ENCODE measurements around the gene CERCAM.

CERCAM gene

DNA sequence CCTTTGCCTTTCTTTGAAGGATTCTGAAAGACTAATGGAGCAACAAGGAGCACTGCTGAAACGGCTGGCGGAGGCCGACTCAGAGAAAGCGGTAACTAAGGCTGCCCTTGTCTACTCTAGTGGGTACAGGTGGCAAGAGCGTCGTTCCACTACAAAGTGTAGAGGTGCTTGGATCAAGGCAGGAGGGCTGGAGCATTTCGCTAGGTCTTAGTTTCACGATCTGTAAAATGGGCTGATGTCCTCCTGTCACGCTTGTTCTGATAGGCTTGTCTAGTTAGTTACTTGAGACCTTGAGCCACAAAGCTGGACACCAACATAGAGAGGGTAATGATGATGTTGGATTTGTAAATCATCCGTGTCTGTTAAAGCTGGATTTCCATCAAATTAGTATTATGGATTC is 60.9 kb downstream of the CERCAM start:
- H3K27me3 ChIP-seq (ENCODE audit: control insufficient read depth in 5 of 5, insufficient read depth in 4 of 5, low read length in 5 of 5) = no peaks in the 10 kb centered on the region
- no peaks in the 10 kb centered on the region for H3K9me3 ChIP-seq (ENCODE audit: control insufficient read depth in 5 of 5, low read length in 5 of 5)
- peaks cover 4 to 80% (median 53%) of the 10 kb centered on the region in 5 donors for H3K36me3 ChIP-seq (ENCODE audit: control insufficient read depth in 5 of 5, insufficient read depth in 5 of 5, low read length in 5 of 5)
- no peak overlapping the region for H3K27ac ChIP-seq (ENCODE audit: low read depth, low read length)
- no peaks in the 10 kb centered on the region for H3K4me1 ChIP-seq (ENCODE audit: control insufficient read depth in 5 of 5, insufficient read depth in 5 of 5, low read length in 5 of 5)
- H3K9ac ChIP-seq (ENCODE audit: low read length in 5 of 5) = no peak overlapping the region
- H3K4me3 ChIP-seq (ENCODE audit: low read depth in 1 of 5, low read length in 5 of 5) = no peak overlapping the region

- Histone ChIP-seq H3K9ac (ENCODE audit: low read length in 5 of 5) (no peak overlapping the region), H3K4me3 (ENCODE audit: low read depth in 1 of 5, low read length in 5 of 5) (no peak overlapping the region), H3K27ac (ENCODE audit: low read depth, low read length) (no peak overlapping the region), H3K36me3 (ENCODE audit: control insufficient read depth in 5 of 5, insufficient read depth in 5 of 5, low read length in 5 of 5) (peaks cover 4 to 86% (median 59%) of the 10 kb centered on the region in 5 donors), H3K9me3 (ENCODE audit: control insufficient read depth in 5 of 5, low read length in 5 of 5) (no peaks in the 10 kb centered on the region), H3K4me1 (ENCODE audit: control insufficient read depth in 5 of 5, insufficient read depth in 5 of 5, low read length in 5 of 5) (no peaks in the 10 kb centered on the region), H3K27me3 (ENCODE audit: control insufficient read depth in 5 of 5, insufficient read depth in 4 of 5, low read length in 5 of 5) (no peaks in the 10 kb centered on the region)
Observed at GRCh38 chr9:128482186-128482585, 61.5 kb downstream of the CERCAM start.

GRCh38 chr9:128484686-128485413 is 64.2 kb downstream of the CERCAM start:
- Histone ChIP-seq H3K4me1 (ENCODE audit: control insufficient read depth in 5 of 5, insufficient read depth in 5 of 5, low read length in 5 of 5) (no peaks in the 10 kb centered on the region), H3K4me3 (ENCODE audit: low read depth in 1 of 5, low read length in 5 of 5) (no peak overlapping the region), H3K27me3 (ENCODE audit: control insufficient read depth in 5 of 5, insufficient read depth in 4 of 5, low read length in 5 of 5) (no peaks in the 10 kb centered on the region), H3K9ac (ENCODE audit: low read length in 5 of 5) (no peak overlapping the region), H3K36me3 (ENCODE audit: control insufficient read depth in 5 of 5, insufficient read depth in 5 of 5, low read length in 5 of 5) (peaks cover 9 to 91% (median 65%) of the 10 kb centered on the region in 5 donors), H3K9me3 (ENCODE audit: control insufficient read depth in 5 of 5, low read length in 5 of 5) (no peaks in the 10 kb centered on the region), H3K27ac (ENCODE audit: low read depth, low read length) (no peak overlapping the region)

DNA sequence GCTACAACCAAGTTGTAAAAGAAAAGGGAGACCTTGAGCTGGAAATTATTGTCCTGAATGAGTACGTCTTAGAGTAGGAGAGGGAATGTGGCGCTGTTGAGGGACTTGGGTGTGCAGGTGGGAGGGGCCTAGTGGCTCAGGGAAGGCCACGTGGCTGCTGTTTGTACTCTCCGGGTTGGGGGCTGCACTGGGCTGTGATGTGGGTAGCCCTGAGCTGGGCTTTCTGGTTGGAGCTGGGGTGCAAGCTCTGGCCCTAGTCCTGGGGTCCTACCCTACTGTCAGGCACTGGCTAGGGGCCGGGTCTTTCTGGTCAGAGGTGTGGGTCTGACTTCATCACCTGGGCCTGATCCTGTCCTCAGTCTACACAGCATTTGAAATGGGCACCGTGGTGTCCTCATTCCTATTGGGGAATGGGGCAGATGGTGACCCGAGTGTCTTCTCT is 64.8 kb downstream of the CERCAM start:
- Histone ChIP-seq H3K9ac (ENCODE audit: low read length in 5 of 5) (no peak overlapping the region), H3K4me3 (ENCODE audit: low read depth in 1 of 5, low read length in 5 of 5) (no peak overlapping the region), H3K36me3 (ENCODE audit: control insufficient read depth in 5 of 5, insufficient read depth in 5 of 5, low read length in 5 of 5) (peaks cover 9 to 86% (median 67%) of the 10 kb centered on the region in 5 donors), H3K4me1 (ENCODE audit: control insufficient read depth in 5 of 5, insufficient read depth in 5 of 5, low read length in 5 of 5) (no peaks in the 10 kb centered on the region), H3K27ac (ENCODE audit: low read depth, low read length) (no peak overlapping the region), H3K27me3 (ENCODE audit: control insufficient read depth in 5 of 5, insufficient read depth in 4 of 5, low read length in 5 of 5) (no peaks in the 10 kb centered on the region), H3K9me3 (ENCODE audit: control insufficient read depth in 5 of 5, low read length in 5 of 5) (no peaks in the 10 kb centered on the region)

DNA sequence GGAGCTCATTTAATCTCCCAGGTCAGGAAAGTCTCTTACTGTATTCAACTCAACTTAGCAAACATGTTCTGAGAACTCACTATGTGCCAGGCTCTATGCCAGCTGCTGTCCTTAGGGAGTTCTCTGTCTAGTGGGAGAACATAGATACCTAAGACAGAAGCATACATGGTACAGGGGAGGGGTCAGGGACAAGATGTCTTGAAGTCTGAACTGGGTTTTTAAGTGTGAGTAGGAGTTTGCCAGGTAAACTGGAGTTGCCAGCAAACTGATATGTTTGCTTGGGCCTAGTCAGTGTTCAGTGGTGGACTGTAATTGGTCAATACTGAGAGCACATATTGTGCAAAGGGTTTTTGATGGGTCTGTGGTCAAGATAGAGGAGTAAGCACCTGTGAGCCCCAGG is 65.5 kb downstream of the CERCAM start:
- H3K36me3 ChIP-seq (ENCODE audit: control insufficient read depth in 5 of 5, insufficient read depth in 5 of 5, low read length in 5 of 5) = peaks cover 9 to 80% (median 67%) of the 10 kb centered on the region in 5 donors
- no peaks in the 10 kb centered on the region for H3K27me3 ChIP-seq (ENCODE audit: control insufficient read depth in 5 of 5, insufficient read depth in 4 of 5, low read length in 5 of 5)
- no peak overlapping the region for H3K9ac ChIP-seq (ENCODE audit: low read length in 5 of 5)
- no peaks in the 10 kb centered on the region for H3K4me1 ChIP-seq (ENCODE audit: control insufficient read depth in 5 of 5, insufficient read depth in 5 of 5, low read length in 5 of 5)
- H3K4me3 ChIP-seq (ENCODE audit: low read depth in 1 of 5, low read length in 5 of 5) = no peak overlapping the region
- no peak overlapping the region for H3K27ac ChIP-seq (ENCODE audit: low read depth, low read length)
- no peaks in the 10 kb centered on the region for H3K9me3 ChIP-seq (ENCODE audit: control insufficient read depth in 5 of 5, low read length in 5 of 5)

All from subcutaneous abdominal adipose tissue (tissue), 5 donors.